SKM-1 (cell line): ENCODE measurements around the gene SORL1.

Experiments used
- DNase-seq: peaks from one replicate; lab custom pipeline; 2025; ENCODE audit not compliant: unreplicated experiment; lab: John Stamatoyannopoulos, UW

The SORL1 gene

DNA sequence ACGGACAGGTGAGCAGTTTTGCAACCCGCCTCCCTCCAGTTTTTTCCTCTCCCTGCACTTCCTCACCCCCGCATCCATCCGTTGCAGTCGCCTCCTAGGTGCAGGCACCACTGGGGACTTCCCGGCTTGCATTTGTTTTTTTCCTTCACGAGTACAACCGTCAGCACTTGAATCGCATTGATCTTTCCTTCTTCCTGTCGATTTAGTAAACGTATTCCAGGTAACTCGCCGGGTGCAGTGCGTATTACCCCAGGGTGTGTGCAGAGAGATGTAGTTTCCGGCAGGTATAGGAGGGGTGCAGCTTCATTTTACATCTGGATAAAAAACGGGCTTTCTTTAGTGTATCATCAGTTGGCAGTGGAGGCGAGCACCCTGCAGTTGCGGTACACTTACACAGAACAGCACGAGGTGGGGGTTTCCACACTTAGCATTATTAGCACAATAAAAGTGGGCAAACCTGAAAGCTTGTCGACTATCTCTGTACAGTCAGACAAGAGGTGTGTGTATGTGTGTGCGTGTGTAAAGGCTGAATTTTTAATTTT lies 566 bp downstream of the SORL1 start, which contains the start of gene SORL1-AS1:
Gene SORL1-AS1 (minus strand): TSS at position 359 of the 542 bp plus-strand sequence.
- no peak for DNase-seq

DNA sequence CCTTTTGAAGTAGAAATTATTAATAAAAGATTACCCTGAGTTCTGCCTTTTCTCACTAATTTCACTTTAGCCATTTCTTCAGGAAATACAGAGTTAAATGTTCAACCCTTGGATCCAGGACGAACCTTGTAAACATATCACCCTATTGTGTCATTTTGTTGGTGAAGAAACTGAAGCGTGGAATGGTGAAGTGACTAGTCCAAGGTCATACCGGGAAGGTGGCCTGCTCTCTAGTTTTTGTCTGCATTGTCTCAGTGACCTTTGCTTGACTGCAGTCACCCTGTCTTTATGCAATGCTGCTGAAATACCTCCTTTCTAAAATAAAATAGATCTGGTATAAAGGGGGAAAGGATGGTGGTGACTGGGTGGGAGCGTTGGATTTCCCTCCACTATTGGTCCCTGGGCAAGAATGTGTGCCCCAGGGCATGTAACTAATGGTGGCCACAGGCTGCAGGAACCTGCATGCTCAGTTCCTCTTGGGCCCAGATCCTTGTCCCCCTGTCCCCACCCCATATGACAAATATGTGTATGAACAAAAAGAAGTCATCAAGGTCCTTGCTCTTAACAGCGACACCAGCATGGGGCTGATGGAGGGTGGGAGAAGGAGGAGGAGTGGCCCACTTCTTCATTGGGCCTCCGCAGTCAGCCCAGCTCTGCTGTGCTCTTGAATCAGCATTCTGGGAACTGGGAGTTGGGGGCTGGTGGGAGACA lies 1.6 kb downstream of the SORL1 start:
- DNase-seq = no peak

DNA sequence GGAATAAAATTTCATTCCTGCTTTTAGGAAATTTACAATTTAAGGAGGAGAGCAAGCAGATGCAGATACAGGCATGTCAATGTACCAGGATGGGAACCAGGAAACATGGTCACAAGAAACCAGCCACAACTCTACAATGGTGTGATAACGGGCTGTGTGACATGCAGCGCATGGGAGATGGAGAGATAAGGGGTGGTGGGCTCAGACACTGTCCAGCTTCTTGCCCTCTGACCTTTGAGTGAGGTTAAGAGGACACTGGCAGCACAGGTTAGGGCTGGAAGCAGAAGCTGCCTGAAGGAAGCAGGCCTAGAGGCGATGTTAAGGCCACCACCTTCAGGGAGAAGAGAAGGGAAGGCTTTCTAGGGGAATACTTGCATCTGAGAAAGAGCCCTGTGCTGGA lies 3.0 kb downstream of the SORL1 start:
- no peak for DNase-seq

- no peak for DNase-seq
Observed at GRCh38 chr11:121456151-121456550, 4.0 kb downstream of the SORL1 start.

- DNase-seq = no peak
Observed at GRCh38 chr11:121456816-121457431, 4.8 kb downstream of the SORL1 start.

GRCh38 chr11:121458551-121458950 lies 6.4 kb downstream of the SORL1 start:
- no peak for DNase-seq

GRCh38 chr11:121459413-121460017 lies 7.4 kb downstream of the SORL1 start:
- DNase-seq = no peak

DNA sequence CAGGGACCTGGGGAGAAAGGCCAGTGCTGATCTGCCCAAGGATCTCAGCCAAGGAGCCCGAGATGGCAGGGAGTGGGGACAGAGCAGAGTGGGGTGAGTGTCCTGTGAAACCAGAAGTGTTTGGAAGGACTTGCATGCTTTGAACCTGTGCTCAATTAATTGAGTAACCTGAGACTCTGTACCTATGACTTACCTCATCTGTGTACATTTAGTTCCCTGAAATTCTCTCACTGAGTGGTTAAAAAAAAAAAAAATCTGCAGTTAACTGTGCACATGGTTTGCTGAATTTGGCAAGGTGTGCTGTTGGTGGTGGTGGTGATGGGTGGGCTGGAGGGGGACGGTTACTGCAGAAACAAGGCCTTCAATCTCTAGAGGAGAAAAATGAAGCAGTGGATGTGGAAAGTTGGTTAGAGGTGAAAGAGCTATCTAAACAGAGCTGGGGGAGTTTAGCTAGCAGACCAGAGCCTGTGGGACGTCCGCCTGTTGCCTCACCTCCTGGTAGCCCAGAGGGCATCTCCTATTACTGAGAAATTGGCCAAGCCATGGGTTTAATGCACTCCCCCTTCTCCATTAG lies 8.9 kb downstream of the SORL1 start:
- DNase-seq = no peak

DNA sequence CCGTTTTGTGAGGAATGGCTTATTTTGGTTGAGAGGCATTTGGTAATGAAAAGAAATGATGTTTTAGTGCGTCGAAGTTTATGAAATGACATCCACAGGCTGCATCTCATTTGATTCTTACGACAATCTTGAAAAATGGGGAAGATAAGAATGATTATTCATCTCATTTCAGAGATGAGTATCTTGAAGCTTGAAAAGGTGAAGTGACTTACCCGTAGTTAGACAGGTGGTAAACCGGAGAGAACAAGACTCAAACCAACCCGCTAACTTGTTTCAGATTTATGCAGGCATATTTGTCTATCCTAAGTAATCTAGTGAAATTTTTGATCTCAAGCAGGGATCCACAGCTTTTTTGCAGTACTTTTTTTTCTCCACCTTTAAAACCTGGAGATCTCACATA lies 9.7 kb downstream of the SORL1 start:
- DNase-seq = no peak

DNA sequence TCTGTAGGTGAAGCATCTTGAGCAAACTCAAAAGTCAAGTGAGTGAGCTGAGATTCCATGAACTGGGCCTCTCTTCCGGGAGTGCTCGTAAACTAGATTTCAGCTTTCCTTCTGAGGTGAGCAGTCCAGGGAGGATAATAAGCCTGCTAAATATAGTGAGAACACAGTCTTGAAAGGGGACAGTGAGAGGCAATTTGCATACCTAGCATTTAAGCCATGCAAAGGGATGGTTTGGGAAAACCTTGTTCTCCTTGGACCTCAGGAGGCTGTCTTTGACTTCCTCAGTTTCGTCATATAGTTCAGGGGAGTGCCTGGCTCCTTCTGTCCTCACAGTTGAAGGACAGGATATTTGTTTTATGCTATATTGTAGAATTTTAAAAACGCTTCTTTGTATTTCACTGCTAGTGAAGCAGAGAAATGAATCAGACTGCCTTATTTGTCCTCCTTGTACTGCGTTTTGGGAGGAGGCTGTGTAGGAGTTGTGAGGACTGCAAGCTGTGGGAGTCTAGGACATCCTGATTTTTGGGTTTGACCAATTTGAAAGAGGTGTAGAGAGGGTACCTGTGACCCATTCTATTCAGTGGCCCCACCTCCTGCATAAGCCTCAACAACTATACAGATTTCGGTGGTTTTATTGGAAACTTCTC lies 11.7 kb downstream of the SORL1 start:
- DNase-seq = no peak

DNA sequence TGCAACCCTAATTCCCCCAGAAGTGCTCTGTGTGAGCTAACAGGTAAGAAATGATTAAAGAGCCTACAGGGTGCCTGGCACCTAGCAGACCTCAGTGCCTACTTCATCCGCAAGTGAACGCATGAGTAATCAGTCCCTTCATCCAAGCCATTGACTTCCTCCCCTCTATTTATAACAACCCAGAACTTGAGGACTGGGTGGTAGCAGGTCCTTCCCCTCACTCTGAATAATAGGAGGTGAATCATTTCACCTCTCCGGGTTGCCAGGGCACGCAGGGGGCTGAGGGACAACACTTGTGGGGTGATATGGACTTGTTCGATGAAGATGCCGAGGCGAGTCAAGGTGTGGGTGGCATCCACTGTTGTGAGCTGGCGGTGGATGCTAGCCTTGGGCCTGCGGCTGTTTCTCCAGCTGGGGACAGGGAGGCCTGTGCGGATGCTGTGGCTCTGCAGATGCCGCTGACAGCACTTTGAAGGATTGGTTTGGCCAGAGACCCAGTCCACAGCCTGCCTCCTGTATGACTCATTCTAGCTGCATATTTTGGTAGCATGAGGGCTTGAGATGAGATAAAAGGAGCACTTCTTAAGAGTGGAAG lies 12.3 kb downstream of the SORL1 start:
- DNase-seq = no peak

DNA sequence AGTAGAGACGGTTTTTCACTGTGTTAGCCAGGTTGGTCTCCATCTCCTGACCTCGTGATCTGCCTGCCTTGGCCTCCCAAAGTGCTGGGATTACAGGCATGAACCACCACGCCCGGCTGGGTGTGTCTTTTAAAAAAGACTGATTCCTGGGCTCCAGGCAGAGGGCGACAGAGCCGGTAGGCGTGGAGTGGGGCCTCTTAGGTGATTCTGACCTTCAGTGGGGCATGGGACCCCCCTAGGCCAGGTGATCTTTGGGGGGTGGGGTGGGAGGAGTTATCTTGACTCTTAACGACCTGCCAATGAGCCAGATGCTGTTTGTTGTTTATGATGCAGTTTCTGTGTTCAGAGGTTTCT lies 13.6 kb downstream of the SORL1 start:
- DNase-seq = no peak

- DNase-seq = no peak
Observed at GRCh38 chr11:121466063-121466794, 14.1 kb downstream of the SORL1 start.

- DNase-seq = no peak
Observed at GRCh38 chr11:121467471-121467870, 15.4 kb downstream of the SORL1 start.

DNA sequence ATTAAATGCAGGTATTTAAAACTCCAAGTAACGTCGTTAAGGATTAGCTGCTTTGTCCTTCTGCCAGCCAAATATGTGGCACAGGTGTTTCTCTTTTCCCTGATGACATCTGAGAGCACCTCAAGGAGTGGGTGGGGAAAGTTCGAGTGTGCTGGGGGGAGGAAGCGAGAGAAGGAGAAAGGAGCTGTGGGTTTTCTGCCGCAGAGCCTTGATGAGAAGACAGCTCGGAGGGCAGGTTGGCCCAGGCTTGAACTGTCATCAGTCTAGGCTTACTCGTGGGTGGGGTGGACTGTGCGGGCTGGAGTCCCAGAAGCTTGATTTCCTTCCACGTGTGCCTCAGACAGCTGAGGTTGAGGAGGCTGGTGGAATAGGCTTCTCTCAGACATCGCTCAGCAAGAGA lies 15.9 kb downstream of the SORL1 start:
- no peak for DNase-seq

DNA sequence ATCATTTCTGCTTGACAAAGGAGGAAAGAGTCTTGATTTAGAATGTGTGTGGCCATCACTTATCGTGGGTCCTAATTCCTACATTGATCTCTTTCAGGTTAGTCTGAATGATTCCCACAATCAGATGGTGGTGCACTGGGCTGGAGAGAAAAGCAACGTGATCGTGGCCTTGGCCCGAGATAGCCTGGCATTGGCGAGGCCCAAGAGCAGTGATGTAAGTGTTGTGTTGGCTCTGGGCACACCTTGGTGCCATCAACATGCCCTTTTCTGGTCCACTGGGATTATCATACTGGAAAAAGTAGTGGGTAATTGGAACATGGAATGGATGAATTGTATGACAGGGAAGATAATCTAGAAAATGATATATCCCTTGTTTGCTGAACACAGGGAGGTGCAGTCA lies 17.8 kb downstream of the SORL1 start:
- DNase-seq = no peak

DNA sequence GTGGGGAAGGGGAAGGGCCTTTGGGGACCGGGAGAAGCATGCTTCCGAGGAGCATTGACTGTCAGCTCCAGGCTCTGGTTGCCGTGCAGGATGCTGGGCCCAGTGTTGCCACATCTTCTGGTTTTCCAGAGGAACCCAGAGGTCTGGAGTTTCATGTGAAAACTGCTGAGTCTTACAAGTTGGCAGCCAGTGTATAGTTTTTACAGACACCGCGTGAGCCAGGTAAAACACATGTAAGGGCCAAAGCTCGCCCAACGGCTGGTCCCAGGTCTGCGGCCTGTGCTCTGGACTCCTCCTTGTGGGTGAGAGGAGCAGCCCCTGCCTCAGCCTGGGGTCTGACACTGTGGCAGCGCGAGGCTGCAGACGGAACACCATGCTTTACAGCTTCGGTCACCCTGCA lies 19.1 kb downstream of the SORL1 start:
- no peak for DNase-seq

DNA sequence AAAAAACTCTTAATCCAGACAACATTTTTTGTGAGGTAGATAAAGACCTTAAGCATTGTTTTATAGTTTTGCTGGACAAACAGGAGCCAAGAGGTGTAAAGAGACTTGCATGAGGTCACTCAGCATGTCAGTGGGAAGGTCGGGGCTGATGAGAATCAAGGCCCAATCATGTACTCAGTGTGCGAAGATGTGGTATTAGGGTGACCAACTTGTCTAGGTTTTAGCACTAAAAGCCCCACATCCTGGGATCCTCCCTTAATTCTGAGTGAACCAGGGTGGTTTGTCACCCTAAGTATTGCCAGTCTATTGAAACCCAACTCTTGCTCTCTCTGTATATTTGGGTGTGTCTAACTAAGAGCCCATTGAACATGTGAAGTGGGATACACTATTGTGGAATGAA lies 20.2 kb downstream of the SORL1 start:
- DNase-seq = no peak

GRCh38 chr11:121473064-121473777 lies 21.1 kb downstream of the SORL1 start:
- DNase-seq = no peak

DNA sequence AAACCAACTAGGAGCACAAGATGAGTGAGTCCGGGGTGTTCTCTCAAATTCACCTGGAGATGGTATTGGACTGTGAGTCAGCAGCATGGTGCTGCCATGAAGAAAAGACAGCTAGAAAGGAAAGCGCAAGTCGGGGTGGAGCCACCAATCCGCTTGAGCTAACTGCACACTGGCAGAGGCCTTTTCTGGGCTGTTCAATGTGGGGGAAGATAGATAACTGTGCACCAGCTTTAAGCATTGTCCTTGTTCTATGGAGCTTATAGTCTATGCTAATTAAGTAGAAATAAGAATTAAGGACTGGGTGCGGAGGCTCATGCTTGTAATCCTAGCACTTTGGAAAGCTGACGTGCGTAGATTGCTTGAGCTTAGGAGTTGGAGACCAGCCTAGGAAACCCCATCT lies 22.6 kb downstream of the SORL1 start:
- DNase-seq = no peak
